ENCODE data around the gene UBE2E1. TPM values are rescaled to one million over a fixed set of nuclear protein-coding genes. Genes with fewer than 3 reads are reported as not detected.
A peak's percentile ranks its signal among the peaks of the same experiment; 100 is the strongest.

UBE2E1 gene
- total RNA-seq, 1 donor from 2014 or later = 87.8 TPM

DNA sequence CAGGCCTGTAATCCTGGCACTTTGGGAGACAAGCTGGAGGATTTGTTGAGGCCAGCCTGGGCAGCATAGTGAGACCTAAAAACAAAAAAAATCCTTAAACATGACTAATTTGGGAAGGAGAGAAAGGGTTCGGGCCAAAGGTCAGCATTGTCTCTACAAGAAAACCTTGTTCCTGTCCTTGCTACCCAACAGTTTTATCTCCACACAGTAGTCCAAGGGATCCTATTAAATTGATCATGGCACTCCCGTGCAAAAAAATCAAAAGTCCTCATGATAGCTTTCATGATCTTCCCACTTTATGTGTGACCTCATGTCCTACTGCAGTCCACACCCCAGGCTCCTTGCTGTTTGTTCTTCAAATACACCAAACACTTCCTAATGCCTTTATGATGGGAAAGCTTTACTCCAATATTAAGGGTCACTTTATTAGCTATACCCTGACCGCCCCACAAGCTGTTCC, 115.3 kb downstream of the UBE2E1 start:
- Histone ChIP-seq H3K4me3 (no peak overlapping the region), H3K27ac (no peak overlapping the region), H3K27me3 (ENCODE audit: low read depth) (no peaks in the 10 kb centered on the region), H3K9me3 (no peaks in the 10 kb centered on the region), H3K4me1 (peaks cover 30% of the 10 kb centered on the region), H3K36me3 (peaks cover 47% of the 10 kb centered on the region)
- DNase-seq = no peak
- TF ChIP-seq, protein P1, sequence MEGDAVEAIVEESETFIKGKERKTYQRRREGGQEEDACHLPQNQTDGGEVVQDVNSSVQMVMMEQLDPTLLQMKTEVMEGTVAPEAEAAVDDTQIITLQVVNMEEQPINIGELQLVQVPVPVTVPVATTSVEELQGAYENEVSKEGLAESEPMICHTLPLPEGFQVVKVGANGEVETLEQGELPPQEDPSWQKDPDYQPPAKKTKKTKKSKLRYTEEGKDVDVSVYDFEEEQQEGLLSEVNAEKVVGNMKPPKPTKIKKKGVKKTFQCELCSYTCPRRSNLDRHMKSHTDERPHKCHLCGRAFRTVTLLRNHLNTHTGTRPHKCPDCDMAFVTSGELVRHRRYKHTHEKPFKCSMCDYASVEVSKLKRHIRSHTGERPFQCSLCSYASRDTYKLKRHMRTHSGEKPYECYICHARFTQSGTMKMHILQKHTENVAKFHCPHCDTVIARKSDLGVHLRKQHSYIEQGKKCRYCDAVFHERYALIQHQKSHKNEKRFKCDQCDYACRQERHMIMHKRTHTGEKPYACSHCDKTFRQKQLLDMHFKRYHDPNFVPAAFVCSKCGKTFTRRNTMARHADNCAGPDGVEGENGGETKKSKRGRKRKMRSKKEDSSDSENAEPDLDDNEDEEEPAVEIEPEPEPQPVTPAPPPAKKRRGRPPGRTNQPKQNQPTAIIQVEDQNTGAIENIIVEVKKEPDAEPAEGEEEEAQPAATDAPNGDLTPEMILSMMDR (IDR thresholded peaks at IDR 0.05) = no peak
- intact Hi-C loops (cut with DNase I) = no loop called here
- no peak for ATAC-seq

DNA sequence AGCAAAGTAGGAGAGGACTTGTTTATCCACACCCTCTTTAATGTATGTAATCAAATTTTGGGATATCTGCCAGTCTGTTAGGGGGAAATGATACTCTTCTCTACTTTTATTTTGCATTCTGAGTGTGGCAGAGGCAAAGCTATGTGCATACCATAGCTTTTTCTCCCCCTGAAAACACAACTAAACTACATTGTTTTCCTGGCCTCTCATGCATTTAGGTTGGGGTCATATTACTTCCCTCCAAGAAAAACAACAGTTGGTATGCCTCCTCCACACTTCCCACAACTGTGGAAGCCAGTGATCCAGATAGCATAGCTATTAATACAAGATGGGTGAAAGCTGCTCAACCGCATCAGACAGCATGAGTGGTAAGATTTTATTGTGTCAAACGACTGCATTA, 118.0 kb downstream of the UBE2E1 start:
- Histone ChIP-seq H3K9me3 (no peaks in the 10 kb centered on the region), H3K36me3 (peaks cover 37% of the 10 kb centered on the region), H3K4me3 (no peak overlapping the region), H3K27ac (no peak overlapping the region), H3K27me3 (ENCODE audit: low read depth) (no peaks in the 10 kb centered on the region), H3K4me1 (peaks cover 22% of the 10 kb centered on the region)
- DNase-seq = no peak
- ATAC-seq = no peak
- intact Hi-C loops (cut with DNase I) = no loop called here
- TF ChIP-seq, protein P1 (IDR thresholded peaks at IDR 0.05) = no peak

DNA sequence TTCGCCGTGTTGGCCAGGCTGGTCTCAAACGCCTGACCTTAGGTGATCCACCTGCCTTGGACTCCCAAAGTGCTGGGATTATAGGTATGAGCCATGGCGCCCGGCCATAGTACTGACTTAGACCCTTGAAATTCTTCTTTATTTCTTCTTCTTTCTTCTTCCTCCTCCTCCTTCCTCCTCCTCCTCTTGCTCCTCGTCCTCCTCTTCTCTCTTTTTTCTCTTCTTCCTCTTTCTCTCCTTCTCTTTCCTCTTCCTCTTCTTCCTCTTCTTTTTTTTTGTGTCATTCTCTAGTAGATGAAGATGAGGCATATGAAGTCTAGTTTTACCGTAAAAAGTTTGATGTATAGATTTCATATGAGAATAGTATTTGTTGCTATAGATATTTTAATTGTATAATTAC, 120.5 kb downstream of the UBE2E1 start:
- intact Hi-C loops (cut with DNase I) = no loop called here
- peaks cover 5% of the 10 kb centered on the region for H3K4me1 ChIP-seq
- no peak for ATAC-seq
- H3K27me3 ChIP-seq (ENCODE audit: low read depth) = no peaks in the 10 kb centered on the region
- H3K9me3 ChIP-seq = no peaks in the 10 kb centered on the region
- no peak for DNase-seq
- H3K4me3 ChIP-seq = no peak overlapping the region
- H3K36me3 ChIP-seq = peaks cover 14% of the 10 kb centered on the region
- H3K27ac ChIP-seq = no peak overlapping the region
- TF ChIP-seq, protein P1 (IDR thresholded peaks at IDR 0.05) = no peak

DNA sequence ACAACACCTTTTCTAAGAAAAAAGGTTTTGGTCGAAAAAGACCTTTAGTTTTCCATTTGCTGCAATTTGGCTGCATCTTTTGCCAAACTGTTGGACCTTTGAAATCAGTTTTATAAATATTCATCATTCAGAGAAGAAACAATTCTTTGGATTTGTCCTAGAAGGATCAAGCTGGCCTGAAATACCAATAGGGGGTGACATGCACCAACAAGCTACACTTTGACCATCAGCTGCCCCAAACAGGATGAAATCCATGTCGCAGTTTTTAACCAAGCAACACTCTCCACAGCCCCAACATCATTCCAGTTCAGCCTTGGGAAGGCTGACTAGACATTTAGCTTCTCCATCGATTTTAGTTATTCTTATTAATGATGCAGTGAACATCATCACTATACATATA, 121.0 kb downstream of the UBE2E1 start:
- no peak for DNase-seq
- intact Hi-C loops (cut with DNase I) = no loop called here
- peaks cover 5% of the 10 kb centered on the region for H3K4me1 ChIP-seq
- ATAC-seq = no peak
- H3K27me3 ChIP-seq (ENCODE audit: low read depth) = no peaks in the 10 kb centered on the region
- no peak overlapping the region for H3K4me3 ChIP-seq
- H3K9me3 ChIP-seq = no peaks in the 10 kb centered on the region
- TF ChIP-seq, protein P1 (IDR thresholded peaks at IDR 0.05) = no peak
- H3K27ac ChIP-seq = no peak overlapping the region
- peaks cover 10% of the 10 kb centered on the region for H3K36me3 ChIP-seq

DNA sequence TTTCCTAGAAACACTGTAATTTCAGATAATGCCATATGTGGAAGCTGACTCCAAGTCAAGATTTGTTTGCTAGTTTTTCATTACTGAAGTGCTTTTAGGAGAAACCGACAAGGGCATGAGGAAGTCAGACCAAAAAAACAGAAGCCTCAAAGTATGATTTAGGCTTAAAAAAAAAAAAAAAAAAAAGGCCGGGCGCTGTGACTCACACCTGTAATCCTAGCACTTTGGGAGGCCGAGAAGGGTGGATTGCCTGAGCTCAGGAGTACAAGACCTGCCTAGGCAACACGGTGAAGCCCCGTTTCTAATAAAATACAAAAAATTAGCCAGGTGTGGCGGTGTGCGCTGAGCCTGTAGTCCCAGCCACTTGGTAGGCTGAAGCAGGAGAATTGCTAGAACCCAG, 122.8 kb downstream of the UBE2E1 start:
- intact Hi-C loops (cut with DNase I) = no loop called here
- H3K36me3 ChIP-seq = no peaks in the 10 kb centered on the region
- H3K4me1 ChIP-seq = peaks cover 5% of the 10 kb centered on the region
- no peaks in the 10 kb centered on the region for H3K9me3 ChIP-seq
- ATAC-seq (peak; percentile 67 to 89), DNase-seq (no peak)
- TF ChIP-seq, protein P1 (IDR thresholded peaks at IDR 0.05) = no peak
- H3K27me3 ChIP-seq (ENCODE audit: low read depth) = no peaks in the 10 kb centered on the region
- H3K27ac ChIP-seq = no peak overlapping the region
- no peak overlapping the region for H3K4me3 ChIP-seq

DNA sequence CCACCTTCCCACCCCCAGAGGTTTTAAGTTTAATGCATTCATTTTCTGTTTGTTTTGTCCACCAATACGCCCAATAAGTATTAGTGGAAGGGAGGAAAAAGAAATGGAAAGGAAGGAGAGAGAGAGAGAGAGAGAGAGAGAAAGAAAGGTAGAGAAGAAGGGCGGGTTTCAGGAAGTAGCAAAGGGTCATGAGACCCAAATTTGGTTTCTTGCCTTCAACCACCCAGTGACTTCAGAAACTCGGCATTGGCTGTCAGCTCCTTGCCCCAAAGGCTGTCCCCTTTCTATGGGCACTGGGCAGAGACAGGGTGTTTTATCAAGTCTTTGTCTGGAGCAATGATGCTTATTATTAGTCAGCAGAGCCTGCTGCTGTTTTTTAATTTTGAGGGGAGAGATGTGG, 125.8 kb downstream of the UBE2E1 start:
- H3K4me1 ChIP-seq = peaks cover 5% of the 10 kb centered on the region
- H3K27ac ChIP-seq = no peak overlapping the region
- H3K27me3 ChIP-seq (ENCODE audit: low read depth) = no peaks in the 10 kb centered on the region
- H3K9me3 ChIP-seq = no peaks in the 10 kb centered on the region
- TF ChIP-seq, protein P1 (IDR thresholded peaks at IDR 0.05) = no peak
- no peaks in the 10 kb centered on the region for H3K36me3 ChIP-seq
- H3K4me3 ChIP-seq = no peak overlapping the region
- DNase-seq = no peak
- no peak for ATAC-seq
- intact Hi-C loops (cut with DNase I) = no loop called here
